PC-3 (cell line): Measurements from ENCODE around the gene VPS8. TPM values are rescaled to one million over a fixed set of nuclear protein-coding genes. Genes with fewer than 3 reads are reported as not detected.

Experiments used
- ATAC-seq: fragments of 200-7000 bp; cut with Tn5 transposase; 2 replicates; pipeline ENCODE4 v1.9.1; 2020; ENCODE audit warnings: mild to moderate bottlenecking, moderate library complexity
- BruUV-seq: library from RNA; stranded (reverse); fragments of 400-500 nt; replicated peaks from 2 replicates; lab custom pipeline; 2021; lab: Mats Ljungman, UMichigan
- CTCF ChIA-PET: fragments of 300-600 bp; sonication (Branson Sonifier 250); formaldehyde crosslinking; loops from one replicate; lab custom pipeline; 2022; ENCODE audit warnings: antibody characterized with exemption; lab: Charles Lee
- POLR2A ChIA-PET: fragments of 300-600 bp; sonication (Branson Sonifier 250); formaldehyde crosslinking; loops from one replicate; lab custom pipeline; 2022; ENCODE audit warnings: antibody characterized with exemption; ENCODE audit not compliant: unreplicated experiment; lab: Charles Lee
- DNase-seq: peaks from one replicate; pipeline ENCODE4 v3.0.0-alpha.2; 2015
- H2AFZ ChIP-seq: fragments of 300-600 bp; sonication (generic); 2 replicates; pipeline ENCODE4 v1.6.0; 2016; ENCODE audit warnings: antibody characterized with exemption, low read length
- H3F3A ChIP-seq: fragments of 300-600 bp; sonication (generic); one replicate; pipeline ENCODE4 v1.6.0; 2017; ENCODE audit warnings: antibody characterized with exemption, low read length, control low read depth, mild to moderate bottlenecking; ENCODE audit not compliant: unreplicated experiment
- H3K27ac ChIP-seq: fragments of 300-600 bp; sonication (generic); 2 replicates; pipeline ENCODE4 v1.5.1; 2016; ENCODE audit warnings: mild to moderate bottlenecking, low read length
- H3K27me3 ChIP-seq: fragments of 300-600 bp; sonication (generic); 2 replicates; pipeline ENCODE4 v1.6.1; 2016; ENCODE audit warnings: low read length, mixed read lengths
- H3K36me3 ChIP-seq: fragments of 300-600 bp; sonication (generic); 2 replicates; pipeline ENCODE4 v1.6.1; 2016; ENCODE audit warnings: low read depth, mixed run types, low read length, mixed read lengths
- H3K4me1 ChIP-seq: fragments of 300-600 bp; sonication (generic); 2 replicates; pipeline ENCODE4 v1.5.1; 2016; ENCODE audit warnings: low read length; ENCODE audit not compliant: insufficient read depth
- H3K4me2 ChIP-seq: fragments of 300-600 bp; sonication (generic); 2 replicates; pipeline ENCODE4 v1.6.0; 2016; ENCODE audit warnings: low read length
- H3K4me3 ChIP-seq: fragments of 300-600 bp; sonication (generic); 2 replicates; pipeline ENCODE4 v1.5.1; 2016; ENCODE audit warnings: mild to moderate bottlenecking, low read length, mixed read lengths
- H3K79me2 ChIP-seq: fragments of 300-600 bp; sonication (generic); 2 replicates; pipeline ENCODE4 v1.6.1; 2017; ENCODE audit warnings: low read length, mixed read lengths
- H3K9ac ChIP-seq: fragments of 300-600 bp; sonication (generic); 2 replicates; pipeline ENCODE4 v1.6.0; 2016; ENCODE audit warnings: mild to moderate bottlenecking, low read length
- H3K9me2 ChIP-seq: fragments of 300-600 bp; sonication (generic); replicated peaks from 2 replicates; pipeline ENCODE4 v1.6.1; 2016; ENCODE audit warnings: mixed run types, low read length, mixed read lengths
- H3K9me3 ChIP-seq: fragments of 300-600 bp; sonication (generic); 2 replicates; pipeline ENCODE4 v1.6.1; 2016; ENCODE audit warnings: low read length, mixed read lengths
- H4K20me1 ChIP-seq: fragments of 300-600 bp; sonication (generic); 2 replicates; pipeline ENCODE4 v1.6.1; 2016; ENCODE audit warnings: low read length, mixed read lengths
- CTCF ChIP-seq: fragments of 300-600 bp; sonication (generic); conservative IDR thresholded peaks from 2 replicates; pipeline ENCODE4 v1.5.1; 2017; ENCODE audit warnings: antibody characterized with exemption, low read depth, mild to moderate bottlenecking, low read length
- EZH2 ChIP-seq: fragments of 300-600 bp; sonication (generic); IDR thresholded peaks from one replicate; pipeline ENCODE4 v1.6.1; 2017; ENCODE audit warnings: antibody characterized with exemption, mild to moderate bottlenecking, low read length; ENCODE audit not compliant: unreplicated experiment
- EZH2phosphoT487 ChIP-seq: fragments of 300-600 bp; sonication (generic); IDR thresholded peaks from 2 replicates; pipeline ENCODE4 v1.6.1; 2018; ENCODE audit warnings: mild to moderate bottlenecking, antibody characterized with exemption, low read length, borderline replicate concordance
- intact Hi-C: fragments of 100-400 bp; cut with micrococcal nuclease; formaldehyde crosslinking; loops from 2 replicates; pipeline ENCODE4 v1.9.0; 2023
- total RNA-seq: library from RNA; depleted of rRNA; stranded (reverse); fragments of >200 nt; gene quantifications from 2 replicates; pipeline ENCODE4 v1.2.3, GENCODE V29; 2014

Gene VPS8
- total RNA-seq, 1 experiment from 2014 or later, result 38.0 TPM

- CTCF ChIA-PET, result no interaction called here
- no peak overlapping the region for H3K4me3 ChIP-seq
- no peaks in the 10 kb centered on the region for H3K9me2 ChIP-seq
- no peak overlapping the region for H3K9ac ChIP-seq
- no peaks in the 10 kb centered on the region for H3K36me3 ChIP-seq
- no peak overlapping the region for H3K4me2 ChIP-seq
- no peak overlapping the region for H3K27ac ChIP-seq
- H3K4me1 ChIP-seq, result peaks cover 12% of the 10 kb centered on the region
- H3F3A ChIP-seq, result no peaks in the 10 kb centered on the region
- H3K9me3 ChIP-seq, result no peaks in the 10 kb centered on the region
- no peaks in the 10 kb centered on the region for H3K79me2 ChIP-seq
- H4K20me1 ChIP-seq, result no peaks in the 10 kb centered on the region
- ATAC-seq, result peak; percentile 18; the same call in 1 of the 2 replicates
- no TSS peak for BruUV-seq
- H3K27me3 ChIP-seq, result no peaks in the 10 kb centered on the region
- POLR2A ChIA-PET, result no interaction called here
- DNase-seq, result no peak
- TF ChIP-seq EZH2 (no peak), CTCF (no peak), EZH2phosphoT487 (no peak)
- H2AFZ ChIP-seq, result no peak overlapping the region
- intact Hi-C loops, result no loop called here
These were observed 30.5 kb downstream of the VPS8 start for GRCh38 chr3:184842433-184842832.

- TF ChIP-seq CTCF (no peak), EZH2 (no peak), EZH2phosphoT487 (no peak)
- Histone ChIP-seq H3F3A (no peaks in the 10 kb centered on the region), H3K9me2 (no peaks in the 10 kb centered on the region), H3K9ac (no peak overlapping the region), H3K4me3 (no peak overlapping the region), H3K9me3 (no peaks in the 10 kb centered on the region), H4K20me1 (no peaks in the 10 kb centered on the region), H3K36me3 (no peaks in the 10 kb centered on the region), H3K27ac (no peak overlapping the region), H3K4me2 (no peak overlapping the region), H3K27me3 (no peaks in the 10 kb centered on the region), H2AFZ (no peak overlapping the region), H3K4me1 (peaks cover 12% of the 10 kb centered on the region), H3K79me2 (no peaks in the 10 kb centered on the region)
- POLR2A ChIA-PET, result no interaction called here
- DNase-seq (no peak), ATAC-seq (no peak)
- CTCF ChIA-PET, result no interaction called here
- intact Hi-C loops, result no loop called here
- BruUV-seq, result no TSS peak
These were observed 33.9 kb downstream of the VPS8 start for GRCh38 chr3:184845819-184846218.

GRCh38 chr3:184846496-184846895 is 34.5 kb downstream of the VPS8 start:
- ChIA-PET POLR2A (no interaction called here), CTCF (no interaction called here)
- no peaks in the 10 kb centered on the region for H3K79me2 ChIP-seq
- DNase-seq, result no peak
- no peak overlapping the region for H3K4me3 ChIP-seq
- BruUV-seq, result no TSS peak
- H4K20me1 ChIP-seq, result no peaks in the 10 kb centered on the region
- H3K27me3 ChIP-seq, result no peaks in the 10 kb centered on the region
- H3K9ac ChIP-seq, result no peak overlapping the region
- ATAC-seq, result no peak
- H3K4me2 ChIP-seq, result no peak overlapping the region
- H3K9me3 ChIP-seq, result no peaks in the 10 kb centered on the region
- no peak overlapping the region for H3K27ac ChIP-seq
- TF ChIP-seq EZH2 (no peak), EZH2phosphoT487 (no peak), CTCF (no peak)
- H3K36me3 ChIP-seq, result no peaks in the 10 kb centered on the region
- H3K9me2 ChIP-seq, result no peaks in the 10 kb centered on the region
- no peak overlapping the region for H2AFZ ChIP-seq
- no peaks in the 10 kb centered on the region for H3F3A ChIP-seq
- intact Hi-C loops, result no loop called here
- peaks cover 12% of the 10 kb centered on the region for H3K4me1 ChIP-seq
